ENCODE measurements around the gene LMTK2.
"Not testable (repeated sequence)": the region's sequence is repeated elsewhere in the genome, so short reads cannot be mapped to it uniquely, and the experiment has no call there.

The LMTK2 gene

GRCh38 chr7:98107313-98107721 lies 655 bp downstream of the LMTK2 start:
- DNase-seq = no peak

GRCh38 chr7:98110249-98111022 lies 3.8 kb downstream of the LMTK2 start:
- DNase-seq = no peak

GRCh38 chr7:98112077-98112476 lies 5.4 kb downstream of the LMTK2 start:
- DNase-seq = no peak

- DNase-seq = no peak
These were observed 9.3 kb downstream of the LMTK2 start for GRCh38 chr7:98115746-98116525.

GRCh38 chr7:98116656-98117461 lies 10.2 kb downstream of the LMTK2 start:
- no peak for DNase-seq

GRCh38 chr7:98119256-98119918 lies 12.7 kb downstream of the LMTK2 start:
- no peak for DNase-seq

GRCh38 chr7:98120559-98120958 lies 13.9 kb downstream of the LMTK2 start:
- no peak for DNase-seq

- DNase-seq = not testable (repeated sequence)
These were observed 14.7 kb downstream of the LMTK2 start for GRCh38 chr7:98121388-98121787.

- no peak for DNase-seq
These were observed 16.7 kb downstream of the LMTK2 start for GRCh38 chr7:98123365-98123696.

- no peak for DNase-seq
These were observed 19.1 kb downstream of the LMTK2 start for GRCh38 chr7:98125759-98126158.

- DNase-seq = no peak
These were observed 19.9 kb downstream of the LMTK2 start for GRCh38 chr7:98126311-98127142.

- DNase-seq = no peak
These were observed 21.7 kb downstream of the LMTK2 start for GRCh38 chr7:98128346-98128745.

- no peak for DNase-seq
These were observed 24.3 kb downstream of the LMTK2 start for GRCh38 chr7:98130959-98131358.

GRCh38 chr7:98133181-98133580 lies 26.5 kb downstream of the LMTK2 start:
- no peak for DNase-seq

GRCh38 chr7:98133621-98134303 lies 27.1 kb downstream of the LMTK2 start:
- DNase-seq = no peak

- no peak for DNase-seq
These were observed 28.0 kb downstream of the LMTK2 start for GRCh38 chr7:98134420-98135228.

GRCh38 chr7:98135984-98136383 lies 29.3 kb downstream of the LMTK2 start:
- DNase-seq = no peak

- DNase-seq = no peak
These were observed 29.8 kb downstream of the LMTK2 start for GRCh38 chr7:98136423-98136822.

- no peak for DNase-seq
These were observed 30.6 kb downstream of the LMTK2 start for GRCh38 chr7:98137134-98137825.

GRCh38 chr7:98137826-98138151 lies 31.1 kb downstream of the LMTK2 start:
- no peak for DNase-seq
